MM.1S (cell line): ENCODE results near the gene SORCS2.

ENCODE experiments used
- DNase-seq: peaks from one replicate; pipeline ENCODE4 v3.0.0-alpha.2; 2015
- H2AFZ ChIP-seq: fragments of 300-600 bp; sonication (generic); 2 replicates; pipeline ENCODE4 v1.6.0; 2016; ENCODE audit warnings: antibody characterized with exemption, low read length
- H3F3A ChIP-seq: fragments of 300-600 bp; sonication (generic); 2 replicates; pipeline ENCODE4 v1.6.1; 2016; ENCODE audit warnings: mild to moderate bottlenecking, antibody characterized with exemption, low read length, moderate library complexity, mixed read lengths; ENCODE audit not compliant: insufficient read depth
- H3K27ac ChIP-seq: fragments of 300-600 bp; sonication (generic); 2 replicates; pipeline ENCODE4 v1.5.1; 2016; ENCODE audit warnings: mild to moderate bottlenecking, low read length
- H3K27me3 ChIP-seq: fragments of 300-600 bp; sonication (generic); replicated peaks from 2 replicates; pipeline ENCODE4 v1.6.0; 2016; ENCODE audit warnings: low read length; ENCODE audit not compliant: insufficient read depth
- H3K36me3 ChIP-seq: fragments of 300-600 bp; sonication (generic); replicated peaks from 2 replicates; pipeline ENCODE4 v1.6.1; 2016; ENCODE audit warnings: mild to moderate bottlenecking, low read length, mixed read lengths; ENCODE audit not compliant: insufficient read depth
- H3K4me1 ChIP-seq: fragments of 300-600 bp; sonication (generic); 2 replicates; pipeline ENCODE4 v1.6.1; 2016; ENCODE audit warnings: low read length, mixed read lengths
- H3K4me2 ChIP-seq: fragments of 300-600 bp; sonication (generic); 2 replicates; pipeline ENCODE4 v1.6.0; 2016; ENCODE audit warnings: low read depth, low read length
- H3K4me3 ChIP-seq: fragments of 300-600 bp; sonication (generic); 2 replicates; pipeline ENCODE4 v1.5.1; 2016; ENCODE audit warnings: low read length, mixed read lengths
- H3K79me2 ChIP-seq: fragments of 300-600 bp; sonication (generic); 2 replicates; pipeline ENCODE4 v1.6.1; 2016; ENCODE audit warnings: mixed run types, low read length, mixed read lengths
- H3K9ac ChIP-seq: fragments of 300-600 bp; sonication (generic); 2 replicates; pipeline ENCODE4 v1.6.1; 2016; ENCODE audit warnings: low read length, mixed read lengths
- H3K9me2 ChIP-seq: fragments of 300-600 bp; sonication (generic); replicated peaks from 2 replicates; pipeline ENCODE4 v1.6.1; 2016; ENCODE audit warnings: mild to moderate bottlenecking, low read length, mixed read lengths; ENCODE audit not compliant: insufficient read depth
- H3K9me3 ChIP-seq: fragments of 300-600 bp; sonication (generic); replicated peaks from 2 replicates; pipeline ENCODE4 v1.6.1; 2016; ENCODE audit warnings: mild to moderate bottlenecking, low read length, mixed read lengths; ENCODE audit not compliant: insufficient read depth
- H4K20me1 ChIP-seq: fragments of 300-600 bp; sonication (generic); 2 replicates; pipeline ENCODE4 v1.6.1; 2016; ENCODE audit warnings: mild to moderate bottlenecking, low read length, moderate library complexity, mixed read lengths; ENCODE audit not compliant: insufficient read depth
- CTCF ChIP-seq: fragments of 300-600 bp; sonication (generic); IDR thresholded peaks from 2 replicates; pipeline ENCODE4 v1.5.1; 2016; ENCODE audit warnings: antibody characterized with exemption, low read length, mixed read lengths
- EZH2 ChIP-seq: fragments of 300-600 bp; sonication (generic); optimal IDR thresholded peaks from 2 replicates; pipeline ENCODE3; 2017; ENCODE audit warnings: low read depth, mild to moderate bottlenecking, antibody characterized with exemption, low read length, mixed read lengths
- EZH2phosphoT487 ChIP-seq: fragments of 300-600 bp; sonication (generic); IDR thresholded peaks from 2 replicates; pipeline ENCODE4 v1.6.1; 2018; ENCODE audit warnings: antibody characterized with exemption, low read length

SORCS2 gene

GRCh38 chr4:7515390-7515902, 323.1 kb downstream of the SORCS2 start:
- TF ChIP-seq EZH2phosphoT487, result no peak
- TF ChIP-seq EZH2, result no peak
- no peak for TF ChIP-seq CTCF
- Histone ChIP-seq H3K9me2 (no peaks in the 10 kb centered on the region), H2AFZ (no peak overlapping the region), H3K4me1 (no peaks in the 10 kb centered on the region), H3K9ac (no peak overlapping the region), H3F3A (no peaks in the 10 kb centered on the region), H4K20me1 (no peaks in the 10 kb centered on the region), H3K4me3 (no peak overlapping the region), H3K79me2 (no peaks in the 10 kb centered on the region), H3K27me3 (peaks cover 94% of the 10 kb centered on the region), H3K9me3 (no peaks in the 10 kb centered on the region), H3K27ac (no peak overlapping the region), H3K36me3 (no peaks in the 10 kb centered on the region), H3K4me2 (no peak overlapping the region)
- DNase-seq, result no peak

GRCh38 chr4:7516096-7516772, 323.9 kb downstream of the SORCS2 start:
- Histone ChIP-seq H3K79me2 (no peaks in the 10 kb centered on the region), H3K4me2 (no peak overlapping the region), H3K36me3 (no peaks in the 10 kb centered on the region), H4K20me1 (no peaks in the 10 kb centered on the region), H3K4me3 (no peak overlapping the region), H3K9me2 (no peaks in the 10 kb centered on the region), H3K27ac (no peak overlapping the region), H3K27me3 (peaks cover 94% of the 10 kb centered on the region), H3F3A (no peaks in the 10 kb centered on the region), H3K9me3 (no peaks in the 10 kb centered on the region), H3K4me1 (no peaks in the 10 kb centered on the region), H2AFZ (no peak overlapping the region), H3K9ac (no peak overlapping the region)
- DNase-seq, result no peak
- no peak for TF ChIP-seq CTCF
- TF ChIP-seq EZH2, result no peak
- no peak for TF ChIP-seq EZH2phosphoT487

GRCh38 chr4:7516773-7517144, 324.4 kb downstream of the SORCS2 start:
- no peaks in the 10 kb centered on the region for H3F3A ChIP-seq
- no peaks in the 10 kb centered on the region for H3K79me2 ChIP-seq
- no peak for TF ChIP-seq CTCF
- TF ChIP-seq EZH2, result no peak
- no peak for TF ChIP-seq EZH2phosphoT487
- no peaks in the 10 kb centered on the region for H3K36me3 ChIP-seq
- no peak overlapping the region for H3K4me3 ChIP-seq
- H3K9me3 ChIP-seq, result no peaks in the 10 kb centered on the region
- no peak for DNase-seq
- no peaks in the 10 kb centered on the region for H3K4me1 ChIP-seq
- H3K9me2 ChIP-seq, result no peaks in the 10 kb centered on the region
- H2AFZ ChIP-seq, result no peak overlapping the region
- no peaks in the 10 kb centered on the region for H4K20me1 ChIP-seq
- no peak overlapping the region for H3K27ac ChIP-seq
- no peak overlapping the region for H3K9ac ChIP-seq
- peaks cover 94% of the 10 kb centered on the region for H3K27me3 ChIP-seq
- H3K4me2 ChIP-seq, result no peak overlapping the region
